Gastroesophageal sphincter (tissue), 2 donors: ENCODE data around the gene CMTM7.

Source experiments
- EP300 ChIP-seq: sonication (generic); formaldehyde crosslinking; IDR thresholded peaks from one replicate; pipeline ENCODE4 v1.6.1; 2017; ENCODE audit warnings: antibody characterized with exemption, mild to moderate bottlenecking
- POLR2A ChIP-seq, 2 donors: fragments of 450-650 bp; IDR thresholded peaks; one replicate each; pipeline ENCODE4 v1.6.1; 2017; ENCODE audit warnings: antibody characterized with exemption in 2 of 2, mild to moderate bottlenecking in 2 of 2, moderate library complexity in 1 of 2

- TF ChIP-seq POLR2A (IDR thresholded peaks at IDR 0.05) (no peak), EP300 (no peak)
These were observed 107.9 kb downstream of the CMTM7 start for GRCh38 chr3:32499585-32499984.
